Osteocyte (in vitro differentiated cells): ENCODE measurements around the gene ANKS1B. TPM values are rescaled to one million over a fixed set of nuclear protein-coding genes. Genes with fewer than 3 reads are reported as not detected.

Source experiments
- DNase-seq: peaks from one replicate; pipeline ENCODE4 v3.0.0; 2021; ENCODE audit warnings: mixed read lengths; ENCODE audit not compliant: unreplicated experiment; ENCODE audit errors: extremely low spot score
- H3K27ac Mint-ChIP-seq: one replicate; pipeline ENCODE4 v1.8.0; 2021; ENCODE audit warnings: mild to moderate bottlenecking, mixed read lengths; ENCODE audit not compliant: unreplicated experiment
- H3K27me3 Mint-ChIP-seq: one replicate; pipeline ENCODE4 v1.8.0; 2021; ENCODE audit warnings: mixed read lengths; ENCODE audit not compliant: unreplicated experiment
- H3K36me3 Mint-ChIP-seq: one replicate; pipeline ENCODE4 v1.8.0; 2021; ENCODE audit warnings: mixed read lengths; ENCODE audit not compliant: unreplicated experiment
- H3K4me1 Mint-ChIP-seq: one replicate; pipeline ENCODE4 v1.8.0; 2021; ENCODE audit warnings: mixed read lengths; ENCODE audit not compliant: unreplicated experiment
- H3K4me3 Mint-ChIP-seq: one replicate; pipeline ENCODE4 v1.8.0; 2021; ENCODE audit warnings: mild to moderate bottlenecking, moderate library complexity, mixed read lengths; ENCODE audit not compliant: unreplicated experiment
- H3K9me3 Mint-ChIP-seq: one replicate; pipeline ENCODE4 v1.8.0; 2021; ENCODE audit warnings: mixed read lengths; ENCODE audit not compliant: unreplicated experiment
- CTCF ChIP-seq: fragments of 200-600 bp; sonication (generic); IDR thresholded peaks from 2 replicates; pipeline ENCODE4 v1.5.0; 2021; ENCODE audit warnings: antibody characterized with exemption, mild to moderate bottlenecking, moderate library complexity
- total RNA-seq: library from RNA; stranded (reverse); gene quantifications from 2 replicates; pipeline ENCODE4 v1.2.1, GENCODE V29; 2021

ANKS1B gene
- total RNA-seq, 1 donor from 2014 or later, result 0.70 TPM

GRCh38 chr12:99523853-99524252 lies 460.9 kb downstream of the ANKS1B start:
- TF ChIP-seq CTCF, result no peak
- no peak for DNase-seq
- Mint-ChIP-seq H3K36me3 (no peaks in the 10 kb centered on the region), H3K4me3 (no peak overlapping the region), H3K4me1 (no peaks in the 10 kb centered on the region), H3K27me3 (no peaks in the 10 kb centered on the region), H3K9me3 (peaks cover 14% of the 10 kb centered on the region), H3K27ac (no peak overlapping the region)

GRCh38 chr12:99522456-99522855 lies 462.3 kb downstream of the ANKS1B start:
- DNase-seq, result no peak
- no peak overlapping the region for H3K4me3 Mint-ChIP-seq
- no peak overlapping the region for H3K27ac Mint-ChIP-seq
- peaks cover 18% of the 10 kb centered on the region for H3K9me3 Mint-ChIP-seq
- H3K4me1 Mint-ChIP-seq, result no peaks in the 10 kb centered on the region
- no peaks in the 10 kb centered on the region for H3K36me3 Mint-ChIP-seq
- TF ChIP-seq CTCF, result no peak
- no peaks in the 10 kb centered on the region for H3K27me3 Mint-ChIP-seq

DNA sequence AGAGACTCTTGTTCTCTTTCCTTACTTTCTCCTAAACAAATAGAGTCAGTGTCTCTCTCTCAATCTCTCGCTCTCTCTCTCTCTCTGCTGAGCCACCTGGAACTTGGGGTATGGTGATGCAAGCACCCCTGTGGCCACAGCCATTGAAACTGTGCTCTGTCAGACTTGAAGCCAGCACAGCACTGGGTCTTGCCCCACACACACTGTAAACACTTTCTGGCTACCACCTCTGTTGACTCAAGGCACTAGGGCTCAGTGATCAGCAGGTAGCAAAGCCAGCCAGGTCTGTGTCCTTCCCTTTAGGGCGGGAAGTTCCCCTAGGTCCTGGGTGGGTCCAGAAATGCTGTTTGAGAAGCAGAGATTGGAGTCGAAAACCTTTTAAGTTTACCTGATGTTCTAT lies 463.1 kb downstream of the ANKS1B start:
- no peak for DNase-seq
- H3K36me3 Mint-ChIP-seq, result no peaks in the 10 kb centered on the region
- H3K27ac Mint-ChIP-seq, result no peak overlapping the region
- H3K4me1 Mint-ChIP-seq, result no peaks in the 10 kb centered on the region
- H3K9me3 Mint-ChIP-seq, result peaks cover 18% of the 10 kb centered on the region
- H3K27me3 Mint-ChIP-seq, result no peaks in the 10 kb centered on the region
- H3K4me3 Mint-ChIP-seq, result no peak overlapping the region
- TF ChIP-seq CTCF, result no peak

DNA sequence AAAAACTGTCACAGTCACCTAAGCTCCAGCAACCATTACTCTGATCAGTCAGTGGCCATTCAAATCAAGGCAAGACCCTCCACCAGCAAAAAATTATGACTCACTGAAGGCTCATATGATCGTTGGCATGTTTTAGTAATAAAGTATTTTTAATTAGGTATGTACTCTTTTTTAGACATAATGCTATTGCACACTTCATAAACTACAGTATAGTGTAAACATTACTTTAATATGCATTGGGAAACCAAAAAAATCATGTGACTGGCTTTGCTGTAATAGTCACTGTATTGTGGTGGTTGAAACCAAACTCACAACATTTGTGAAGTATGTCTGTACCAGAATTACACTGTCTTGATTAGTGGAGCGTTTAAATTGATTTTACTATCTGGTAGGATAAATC lies 471.7 kb downstream of the ANKS1B start:
- H3K36me3 Mint-ChIP-seq, result no peaks in the 10 kb centered on the region

GRCh38 chr12:99505805-99506204 lies 478.9 kb downstream of the ANKS1B start:
- H3K4me3 Mint-ChIP-seq, result no peak overlapping the region
- no peak overlapping the region for H3K27ac Mint-ChIP-seq
- H3K27me3 Mint-ChIP-seq, result no peaks in the 10 kb centered on the region
- no peak for DNase-seq
- no peak for TF ChIP-seq CTCF
- H3K36me3 Mint-ChIP-seq, result no peaks in the 10 kb centered on the region
- H3K9me3 Mint-ChIP-seq, result peaks cover 6% of the 10 kb centered on the region
- no peaks in the 10 kb centered on the region for H3K4me1 Mint-ChIP-seq

More for the DNA sequence above, 471.7 kb downstream of the ANKS1B start:
- no peak overlapping the region for H3K27ac Mint-ChIP-seq
- no peak for DNase-seq
- H3K27me3 Mint-ChIP-seq, result no peaks in the 10 kb centered on the region
- no peak overlapping the region for H3K4me3 Mint-ChIP-seq
- H3K4me1 Mint-ChIP-seq, result no peaks in the 10 kb centered on the region
- H3K9me3 Mint-ChIP-seq, result peaks cover 12% of the 10 kb centered on the region
- TF ChIP-seq CTCF, result no peak
